COR-L47 (cell line): ENCODE data around the gene PLEKHG3.

ENCODE experiments used
- DNase-seq: peaks from one replicate; lab custom pipeline; 2025; lab: John Stamatoyannopoulos, UW

PLEKHG3 gene

GRCh38 chr14:64763801-64764621, 59.8 kb downstream of the PLEKHG3 start:
- peak; percentile 86 for DNase-seq

- DNase-seq, result peak; percentile 81
These were observed 60.7 kb downstream of the PLEKHG3 start for GRCh38 chr14:64764641-64765520.

- no peak for DNase-seq
These were observed 61.6 kb downstream of the PLEKHG3 start for GRCh38 chr14:64765740-64766302.

GRCh38 chr14:64766430-64767151, 62.4 kb downstream of the PLEKHG3 start:
- DNase-seq, result no peak

- peak; percentile 11 for DNase-seq
These were observed 63.2 kb downstream of the PLEKHG3 start for GRCh38 chr14:64767215-64767964.

GRCh38 chr14:64768401-64769095, 64.3 kb downstream of the PLEKHG3 start:
- no peak for DNase-seq

GRCh38 chr14:64769096-64770020, 65.1 kb downstream of the PLEKHG3 start:
- no peak for DNase-seq

- DNase-seq, result no peak
These were observed 66.5 kb downstream of the PLEKHG3 start for GRCh38 chr14:64770751-64771150.

GRCh38 chr14:64771161-64771560, 66.9 kb downstream of the PLEKHG3 start:
- no peak for DNase-seq

- DNase-seq, result peak; percentile 14
These were observed 68.2 kb downstream of the PLEKHG3 start for GRCh38 chr14:64772397-64772950.

- DNase-seq, result no peak
These were observed 68.8 kb downstream of the PLEKHG3 start for GRCh38 chr14:64773046-64773445.

- no peak for DNase-seq
These were observed 69.4 kb downstream of the PLEKHG3 start for GRCh38 chr14:64773577-64773976.

GRCh38 chr14:64774272-64774671, 70.0 kb downstream of the PLEKHG3 start:
- no peak for DNase-seq

- DNase-seq, result no peak
These were observed 71.0 kb downstream of the PLEKHG3 start for GRCh38 chr14:64775081-64775777.

GRCh38 chr14:64777461-64777860, 73.2 kb downstream of the PLEKHG3 start:
- no peak for DNase-seq

- no peak for DNase-seq
These were observed 74.0 kb downstream of the PLEKHG3 start for GRCh38 chr14:64778104-64778754.

GRCh38 chr14:64779472-64779871, 75.2 kb downstream of the PLEKHG3 start:
- DNase-seq, result no peak

- no peak for DNase-seq
These were observed 78.0 kb downstream of the PLEKHG3 start for GRCh38 chr14:64782196-64782595.
